GM12878 (cell line): ENCODE data around the gene COPS6. TPM values are rescaled to one million over a fixed set of nuclear protein-coding genes. Genes with fewer than 3 reads are reported as not detected.

Experiments
- ATAC-seq: fragments of 200-7000 bp; cut with Tn5 transposase; 3 replicates; pipeline ENCODE4 v1.9.1; 2020; ENCODE audit warnings: mild to moderate bottlenecking, moderate library complexity
- BruUV-seq: library from RNA; stranded (reverse); fragments of 400-500 nt; replicated peaks from 2 replicates; lab custom pipeline; 2021; lab: Mats Ljungman, UMichigan
- CTCF ChIA-PET: fragments of 300-600 bp; sonication (Branson Sonifier 250); formaldehyde crosslinking; extraction: SDS; loops from one replicate; lab custom pipeline; 2021; ENCODE audit warnings: inconsistent platforms; lab: Yijun Ruan, JAX
- POLR2A ChIA-PET: fragments of 350-600 bp; formaldehyde crosslinking; extraction: SDS; loops from one replicate; lab custom pipeline; 2021; ENCODE audit warnings: inconsistent platforms; lab: Charles Lee
- RAD21 ChIA-PET: fragments of 300-600 bp; sonication (Branson Sonifier 250); formaldehyde crosslinking; loops from one replicate; lab custom pipeline; 2023; ENCODE audit warnings: antibody characterized with exemption; ENCODE audit not compliant: unreplicated experiment; lab: Charles Lee
- SMC1A ChIA-PET: fragments of 300-600 bp; sonication (Branson Sonifier 250); formaldehyde crosslinking; loops from one replicate; lab custom pipeline; 2023; ENCODE audit not compliant: unreplicated experiment, uncharacterized antibody; lab: Charles Lee
- DNase-seq: peaks from one replicate; pipeline ENCODE4 v3.0.0-alpha.2; 2011; ENCODE audit warnings: low read depth, low spot score
- FAIRE-seq: peaks from 3 replicates; lab custom pipeline; 2011; peaks lifted over from hg19 to GRCh38; lab: Jason Lieb, UNC
- H2AFZ ChIP-seq: 2 replicates; pipeline ENCODE4 v1.6.0; 2011; ENCODE audit warnings: low read depth, low read length, control low read depth; ENCODE audit not compliant: control insufficient read depth
- H3K27ac ChIP-seq: 2 replicates; pipeline ENCODE4 v1.5.1; 2011; ENCODE audit warnings: control low read depth; ENCODE audit not compliant: control insufficient read depth, insufficient read depth
- H3K27me3 ChIP-seq, 2 experiments: replicated peaks in 1 of 2; 2 replicates each; pipeline versions ENCODE4 v1.6.0 to v1.6.1; 2011; ENCODE audit warnings: low read length in 1 of 2; ENCODE audit not compliant: control insufficient read depth in 2 of 2, insufficient read depth in 2 of 2
- H3K36me3 ChIP-seq, 2 experiments: 2 replicates each; pipeline ENCODE4 v1.5.1; 2011; ENCODE audit warnings: low read length in 1 of 2; ENCODE audit not compliant: control insufficient read depth in 2 of 2, insufficient read depth in 2 of 2
- H3K4me1 ChIP-seq: 2 replicates; pipeline ENCODE4 v1.6.1; 2011; ENCODE audit warnings: mild to moderate bottlenecking, low read length, moderate library complexity, mixed read lengths; ENCODE audit not compliant: control insufficient read depth, insufficient read depth
- H3K4me2 ChIP-seq: 2 replicates; pipeline ENCODE4 v1.6.0; 2011; ENCODE audit warnings: control low read depth; ENCODE audit not compliant: control insufficient read depth, insufficient read depth
- H3K4me3 ChIP-seq: fragments of 200-600 bp; sonication (generic); 2 replicates; pipeline ENCODE4 v1.5.1; 2016
- H3K79me2 ChIP-seq: 2 replicates; pipeline ENCODE4 v1.6.0; 2011; ENCODE audit warnings: low read length; ENCODE audit not compliant: control insufficient read depth, insufficient read depth
- H3K9ac ChIP-seq: 2 replicates; pipeline ENCODE4 v1.8.0; 2011; ENCODE audit warnings: low read length, control low read depth, mixed read lengths; ENCODE audit not compliant: control insufficient read depth, insufficient read depth
- H3K9me3 ChIP-seq: replicated peaks from 3 replicates; pipeline ENCODE4 v1.5.1; 2011; ENCODE audit warnings: mild to moderate bottlenecking, low read length; ENCODE audit not compliant: control insufficient read depth, insufficient read depth
- H4K20me1 ChIP-seq: 2 replicates; pipeline ENCODE4 v1.6.0; 2011; ENCODE audit not compliant: control insufficient read depth, insufficient read depth
- ASH2L ChIP-seq: fragments of 300-600, 200-600 bp; sonication (generic); IDR thresholded peaks from 2 replicates; pipeline ENCODE4 v1.6.1; 2017; ENCODE audit warnings: low read depth, mild to moderate bottlenecking, borderline replicate concordance
- ATF7 ChIP-seq: fragments of 450-650 bp; IDR thresholded peaks from 2 replicates; pipeline ENCODE4 v1.6.1; 2016; ENCODE audit warnings: low read depth, mild to moderate bottlenecking
- BRCA1 ChIP-seq: IDR thresholded peaks from 2 replicates; pipeline ENCODE4 v1.6.1; 2011; ENCODE audit warnings: low read depth, low read length, improper control_type of control experiment
- GATAD2B ChIP-seq: fragments of 450-650 bp; conservative IDR thresholded peaks from 2 replicates; pipeline ENCODE4 v1.6.1; 2017; ENCODE audit warnings: low read depth, mild to moderate bottlenecking, moderate library complexity
- HDAC2 ChIP-seq: fragments of 200-600 bp; sonication (generic); IDR thresholded peaks from 2 replicates; pipeline ENCODE4 v1.6.1; 2017
- PBX3 ChIP-seq: IDR thresholded peaks from 2 replicates; pipeline ENCODE4 v1.6.1; 2011; ENCODE audit warnings: mild to moderate bottlenecking, low read depth, low read length, moderate library complexity; ENCODE audit not compliant: insufficient replicate concordance
- POLR2AphosphoS2 ChIP-seq: IDR thresholded peaks from 2 replicates; pipeline ENCODE4 v1.6.1; 2011; ENCODE audit warnings: low read depth, mild to moderate bottlenecking, low read length, improper control_type of control experiment, moderate library complexity
- SUZ12 ChIP-seq: fragments of 200-600 bp; sonication (generic); IDR thresholded peaks from one replicate; pipeline ENCODE4 v1.6.1; 2018; ENCODE audit warnings: antibody characterized with exemption, mild to moderate bottlenecking; ENCODE audit not compliant: unreplicated experiment
- WGBS: methylation state at CpG from one replicate; pipeline ENCODE4 v1.1.6; 2016; ENCODE audit warnings: low lambda C conversion rate; ENCODE audit not compliant: insufficient replicate concordance, insufficient coverage; ENCODE audit errors: missing lambda C conversion rate; 5-methylcytosine and 5-hydroxymethylcytosine counted together
- in situ Hi-C: fragments of 300-500 bp; cut with MboI; formaldehyde crosslinking; loops from 9 replicates; pipeline ENCODE4 v1.14.3; 2018; ENCODE audit warnings: mixed read lengths
- intact Hi-C: fragments of 100-400 bp; cut with micrococcal nuclease; formaldehyde crosslinking; loops from one replicate; pipeline ENCODE4 v1.14.2; 2022; ENCODE audit not compliant: unreplicated experiment
- polyA plus RNA-seq, 11 experiments: library from polyadenylated mRNA; depleted of rRNA in 4 of 11; unstranded in 6 of 11; stranded (reverse) in 5 of 11; fragments of >200 nt; fragmentation: Nextera tagmentation in 4 of 11; fragmentation: Illumina TruSeq in 1 of 11; extraction: Ambion mirVana in 4 of 11; extraction: Trizol in 1 of 11; gene quantifications; 1 replicate in 1 of 11; 2 replicates in 10 of 11; pipeline versions ENCODE4 v1.2.1 to v1.2.3, GENCODE V29; 2011 to 2016; ENCODE audit warnings: inconsistent platforms in 2 of 11, missing spikeins in 2 of 11, low read depth in 1 of 11
- total RNA-seq, 4 experiments: library from RNA; depleted of rRNA in 3 of 4; stranded (reverse); fragments of >200 nt in 3 of 4; fragmentation: Illumina TruSeq in 1 of 4; extraction: Trizol in 1 of 4; gene quantifications; 2 replicates each; pipeline versions ENCODE4 v1.2.1 to v1.2.3, GENCODE V29; 2013 to 2021
- TF ChIP-seq, protein P1 (sequence below): fragments of 450-650 bp; IDR thresholded peaks from 2 replicates; pipeline ENCODE4 v1.6.1; 2016; ENCODE audit warnings: mild to moderate bottlenecking
- TF ChIP-seq, protein P2 (sequence below), 3 experiments: IDR thresholded peaks in 2 of 3; conservative IDR thresholded peaks in 1 of 3; 2 replicates each; pipeline ENCODE4 v1.5.1; 2011; ENCODE audit warnings: low read depth in 3 of 3, low read length in 3 of 3, mild to moderate bottlenecking in 3 of 3, control low read depth in 2 of 3, moderate library complexity in 2 of 3, inconsistent platforms in 1 of 3, mixed read lengths in 1 of 3; ENCODE audit not compliant: control insufficient read depth in 2 of 3, insufficient read depth in 1 of 3; ENCODE audit errors: extremely low read depth in 1 of 3

COPS6 gene
- total and polyA plus RNA-seq, 10 of the 15 experiments (the other 5 are each of a cell fraction or from before 2014, with no cell fraction given): 28.5 to 182 (median 81.5) TPM

DNA sequence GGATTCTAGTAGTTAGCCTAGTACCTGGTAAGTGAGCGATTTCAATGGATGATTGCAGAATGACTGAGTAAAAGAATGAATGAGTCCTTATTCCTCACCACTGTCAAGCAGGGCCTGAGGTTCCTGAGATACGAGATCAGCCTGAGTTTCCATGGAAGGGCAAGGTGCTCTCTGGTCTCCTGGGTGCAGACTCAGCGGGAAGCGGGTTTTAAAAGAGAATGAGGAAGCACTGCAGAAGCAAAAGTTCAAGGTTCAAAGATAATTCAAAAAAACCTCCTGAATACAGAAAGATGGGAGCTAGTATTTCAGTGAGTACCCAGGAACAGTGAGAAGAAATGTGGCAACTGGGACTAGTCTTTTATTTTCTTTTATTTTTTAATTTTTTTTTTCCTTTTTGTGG, 11.6 kb upstream of the COPS6 start:
- Histone ChIP-seq H3K79me2 (peaks cover 41% of the 10 kb centered on the region), H3K4me3 (no peak overlapping the region), H3K9me3 (peaks cover 12% of the 10 kb centered on the region; the same call in 2 of the 3 replicates), H3K9ac (no peak overlapping the region), H4K20me1 (no peaks in the 10 kb centered on the region), H3K27me3 (no peaks in the 10 kb centered on the region), H3K4me2 (no peak overlapping the region), H2AFZ (no peak overlapping the region), H3K27ac (no peak overlapping the region), H3K36me3 (peaks cover 15 to 41% of the 10 kb centered on the region in 2 experiments), H3K4me1 (no peaks in the 10 kb centered on the region)
- DNase-seq (no peak), ATAC-seq (no peak), FAIRE-seq (no peak)
- RAD21 ChIA-PET: no interaction called here
- intact Hi-C loops: no loop called here
- BruUV-seq: no TSS peak
- no peak for TF ChIP-seq HDAC2
- TF ChIP-seq, protein P1, sequence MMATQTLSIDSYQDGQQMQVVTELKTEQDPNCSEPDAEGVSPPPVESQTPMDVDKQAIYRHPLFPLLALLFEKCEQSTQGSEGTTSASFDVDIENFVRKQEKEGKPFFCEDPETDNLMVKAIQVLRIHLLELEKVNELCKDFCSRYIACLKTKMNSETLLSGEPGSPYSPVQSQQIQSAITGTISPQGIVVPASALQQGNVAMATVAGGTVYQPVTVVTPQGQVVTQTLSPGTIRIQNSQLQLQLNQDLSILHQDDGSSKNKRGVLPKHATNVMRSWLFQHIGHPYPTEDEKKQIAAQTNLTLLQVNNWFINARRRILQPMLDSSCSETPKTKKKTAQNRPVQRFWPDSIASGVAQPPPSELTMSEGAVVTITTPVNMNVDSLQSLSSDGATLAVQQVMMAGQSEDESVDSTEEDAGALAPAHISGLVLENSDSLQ: no peak
- no peak for TF ChIP-seq ASH2L
- TF ChIP-seq PBX3: no peak
- TF ChIP-seq, protein P2, sequence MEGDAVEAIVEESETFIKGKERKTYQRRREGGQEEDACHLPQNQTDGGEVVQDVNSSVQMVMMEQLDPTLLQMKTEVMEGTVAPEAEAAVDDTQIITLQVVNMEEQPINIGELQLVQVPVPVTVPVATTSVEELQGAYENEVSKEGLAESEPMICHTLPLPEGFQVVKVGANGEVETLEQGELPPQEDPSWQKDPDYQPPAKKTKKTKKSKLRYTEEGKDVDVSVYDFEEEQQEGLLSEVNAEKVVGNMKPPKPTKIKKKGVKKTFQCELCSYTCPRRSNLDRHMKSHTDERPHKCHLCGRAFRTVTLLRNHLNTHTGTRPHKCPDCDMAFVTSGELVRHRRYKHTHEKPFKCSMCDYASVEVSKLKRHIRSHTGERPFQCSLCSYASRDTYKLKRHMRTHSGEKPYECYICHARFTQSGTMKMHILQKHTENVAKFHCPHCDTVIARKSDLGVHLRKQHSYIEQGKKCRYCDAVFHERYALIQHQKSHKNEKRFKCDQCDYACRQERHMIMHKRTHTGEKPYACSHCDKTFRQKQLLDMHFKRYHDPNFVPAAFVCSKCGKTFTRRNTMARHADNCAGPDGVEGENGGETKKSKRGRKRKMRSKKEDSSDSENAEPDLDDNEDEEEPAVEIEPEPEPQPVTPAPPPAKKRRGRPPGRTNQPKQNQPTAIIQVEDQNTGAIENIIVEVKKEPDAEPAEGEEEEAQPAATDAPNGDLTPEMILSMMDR (IDR thresholded peaks at IDR 0.05 in 2 of 3, conservative IDR thresholded peaks at IDR 0.05 in 1 of 3; ENCODE audit: control insufficient read depth in 2 of 3, extremely low read depth in 1 of 3, insufficient read depth in 1 of 3, low read depth in 3 of 3, low read length in 3 of 3): no peak
- TF ChIP-seq ATF7: no peak
- no peak for TF ChIP-seq SUZ12
- no peak for TF ChIP-seq BRCA1
- no peak for TF ChIP-seq GATAD2B
- TF ChIP-seq POLR2AphosphoS2: no peak
- 97% methylated on average over 4 of the region's 4 CpGs for WGBS
- CTCF ChIA-PET: interaction anchor here (1.4 kb wide), 1 partner anchor 26 kb away, joined by 5 read pairs; no protein-coding TSS in a partner anchor
- SMC1A ChIA-PET: interaction anchor here (1.0 kb wide), 2 partner anchors 12 to 27 kb away, joined by 3 read pairs; no protein-coding TSS in a partner anchor
- POLR2A ChIA-PET: no interaction called here
- in situ Hi-C loops: no loop called here
